Stimulated activated CD8-positive, alpha-beta memory T cell treated with anti-CD3 and anti-CD28 coated beads, Interleukin-15, amount 100 ng/mL, for 24 hours (primary cell): ENCODE measurements around the gene SACS.

Experiments
- DNase-seq: peaks from one replicate; pipeline ENCODE4 v3.0.0-alpha.2; 2020; ENCODE audit warnings: low read depth

Gene SACS, protein sequence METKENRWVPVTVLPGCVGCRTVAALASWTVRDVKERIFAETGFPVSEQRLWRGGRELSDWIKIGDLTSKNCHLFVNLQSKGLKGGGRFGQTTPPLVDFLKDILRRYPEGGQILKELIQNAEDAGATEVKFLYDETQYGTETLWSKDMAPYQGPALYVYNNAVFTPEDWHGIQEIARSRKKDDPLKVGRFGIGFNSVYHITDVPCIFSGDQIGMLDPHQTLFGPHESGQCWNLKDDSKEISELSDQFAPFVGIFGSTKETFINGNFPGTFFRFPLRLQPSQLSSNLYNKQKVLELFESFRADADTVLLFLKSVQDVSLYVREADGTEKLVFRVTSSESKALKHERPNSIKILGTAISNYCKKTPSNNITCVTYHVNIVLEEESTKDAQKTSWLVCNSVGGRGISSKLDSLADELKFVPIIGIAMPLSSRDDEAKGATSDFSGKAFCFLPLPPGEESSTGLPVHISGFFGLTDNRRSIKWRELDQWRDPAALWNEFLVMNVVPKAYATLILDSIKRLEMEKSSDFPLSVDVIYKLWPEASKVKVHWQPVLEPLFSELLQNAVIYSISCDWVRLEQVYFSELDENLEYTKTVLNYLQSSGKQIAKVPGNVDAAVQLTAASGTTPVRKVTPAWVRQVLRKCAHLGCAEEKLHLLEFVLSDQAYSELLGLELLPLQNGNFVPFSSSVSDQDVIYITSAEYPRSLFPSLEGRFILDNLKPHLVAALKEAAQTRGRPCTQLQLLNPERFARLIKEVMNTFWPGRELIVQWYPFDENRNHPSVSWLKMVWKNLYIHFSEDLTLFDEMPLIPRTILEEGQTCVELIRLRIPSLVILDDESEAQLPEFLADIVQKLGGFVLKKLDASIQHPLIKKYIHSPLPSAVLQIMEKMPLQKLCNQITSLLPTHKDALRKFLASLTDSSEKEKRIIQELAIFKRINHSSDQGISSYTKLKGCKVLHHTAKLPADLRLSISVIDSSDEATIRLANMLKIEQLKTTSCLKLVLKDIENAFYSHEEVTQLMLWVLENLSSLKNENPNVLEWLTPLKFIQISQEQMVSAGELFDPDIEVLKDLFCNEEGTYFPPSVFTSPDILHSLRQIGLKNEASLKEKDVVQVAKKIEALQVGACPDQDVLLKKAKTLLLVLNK (N-terminal part only)

DNA sequence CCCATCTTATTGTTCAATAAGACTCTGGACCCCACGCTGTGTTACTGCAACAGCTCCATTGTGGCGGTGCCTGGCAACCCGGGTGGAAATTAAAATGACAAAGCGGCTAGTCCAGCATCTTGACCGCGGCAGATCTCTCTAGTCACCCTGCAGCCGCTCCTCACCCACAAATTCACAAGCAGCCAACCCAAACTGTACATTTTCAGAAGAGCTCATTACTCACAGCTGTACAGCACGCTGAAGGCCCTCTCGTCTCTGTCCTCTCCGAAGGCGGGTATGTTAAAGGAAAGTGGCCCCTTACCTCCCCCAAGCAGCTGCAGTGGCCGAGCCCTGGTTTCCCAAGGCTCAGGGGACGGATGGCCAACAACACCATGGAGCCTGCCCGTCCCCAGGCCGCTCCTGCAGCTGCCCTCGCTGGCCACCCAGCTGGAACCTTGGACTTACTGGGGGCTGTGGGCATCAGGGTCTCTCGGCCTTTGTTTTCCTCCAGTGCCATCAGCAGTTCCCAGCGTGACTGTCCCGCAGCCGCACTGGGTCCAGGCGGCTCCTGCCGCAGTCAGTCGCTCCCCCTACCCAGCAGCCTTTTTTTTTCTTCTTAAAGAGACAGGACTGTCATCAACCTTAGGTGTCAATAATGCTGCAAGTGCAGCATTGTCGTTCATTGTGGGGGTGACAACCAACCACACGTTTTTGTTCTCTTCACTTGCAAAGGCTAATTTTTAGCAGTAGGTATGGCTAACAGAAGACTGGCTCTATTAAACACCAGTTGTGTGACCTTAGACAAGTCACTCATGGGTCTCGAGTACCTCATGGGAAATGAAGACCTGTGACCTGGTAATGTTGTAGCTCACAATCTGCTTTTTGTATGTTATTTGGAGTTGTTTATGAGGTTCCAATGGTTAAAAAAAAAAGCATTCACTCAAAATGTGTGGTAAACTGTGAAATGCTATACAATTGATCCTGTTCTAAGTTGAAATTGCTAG, at the start of gene SACS:
TSS of gene SACS (minus strand) at position 532 of the 983 bp plus-strand sequence. CDS start 22,463 bp downstream, outside the sequence.
- DNase-seq, result no peak

GRCh38 chr13:23480324-23480723, 46.8 kb upstream of the SACS start:
- no peak for DNase-seq

DNA sequence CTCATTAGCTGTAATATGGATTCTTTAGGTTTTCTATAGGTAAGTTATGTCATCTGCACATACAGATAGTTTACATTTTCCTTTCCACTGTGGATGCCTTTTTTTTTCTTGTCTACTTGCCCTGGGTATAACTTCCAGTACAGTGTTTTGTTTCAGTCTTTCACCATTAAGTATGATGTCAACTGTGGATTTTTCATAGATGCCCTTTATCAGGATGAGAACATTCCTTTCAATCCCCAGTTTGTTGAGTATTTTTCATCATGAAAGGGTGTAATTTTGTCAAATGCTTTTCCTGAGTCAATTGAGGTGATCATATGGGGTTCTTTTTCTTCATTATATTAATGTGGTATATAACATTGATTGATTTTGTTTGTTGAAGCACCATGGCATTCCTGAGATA, 43.6 kb upstream of the SACS start:
- no peak for DNase-seq

- no peak for DNase-seq
These were observed 39.7 kb upstream of the SACS start for GRCh38 chr13:23473221-23473620.

GRCh38 chr13:23472189-23472588, 38.7 kb upstream of the SACS start:
- no peak for DNase-seq

- no peak for DNase-seq
These were observed 37.5 kb upstream of the SACS start for GRCh38 chr13:23470790-23471614.

GRCh38 chr13:23469951-23470421, 36.5 kb upstream of the SACS start:
- DNase-seq, result no peak

DNA sequence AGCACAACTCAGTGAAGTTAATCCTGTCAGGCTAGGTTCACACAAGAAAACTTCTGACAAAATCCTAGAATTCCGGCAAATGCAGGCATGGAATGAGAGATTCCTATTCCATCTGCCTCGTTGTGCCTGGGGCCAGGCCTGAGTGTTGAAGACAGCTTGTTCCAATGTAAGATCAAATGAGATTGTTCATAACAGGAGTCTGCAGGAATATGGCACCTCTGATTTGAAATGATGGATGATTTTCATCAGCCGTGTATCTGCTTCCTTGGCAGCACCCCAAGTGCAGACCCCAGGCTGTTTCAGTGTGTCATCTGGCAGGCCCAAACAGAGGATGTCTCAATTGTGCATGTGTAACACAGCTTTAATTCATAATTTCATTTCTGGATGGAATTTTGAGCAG, 35.3 kb upstream of the SACS start:
- no peak for DNase-seq

DNA sequence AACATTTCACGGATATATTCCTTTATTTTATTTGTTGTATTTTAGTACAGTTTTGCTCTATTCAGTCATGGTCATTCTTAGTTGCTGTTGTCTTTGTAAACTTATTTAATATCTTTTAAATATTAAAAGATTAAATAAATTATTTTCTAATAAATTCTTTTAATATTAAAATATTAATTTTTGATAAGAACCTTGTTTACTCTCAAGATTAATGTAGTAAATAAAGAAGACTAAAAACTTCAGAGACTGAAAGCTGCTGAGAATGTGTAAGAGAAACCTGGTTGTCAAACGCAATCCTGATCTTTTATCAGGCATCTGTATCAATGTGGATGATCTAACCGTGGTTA, 34.4 kb upstream of the SACS start:
- DNase-seq, result no peak

DNA sequence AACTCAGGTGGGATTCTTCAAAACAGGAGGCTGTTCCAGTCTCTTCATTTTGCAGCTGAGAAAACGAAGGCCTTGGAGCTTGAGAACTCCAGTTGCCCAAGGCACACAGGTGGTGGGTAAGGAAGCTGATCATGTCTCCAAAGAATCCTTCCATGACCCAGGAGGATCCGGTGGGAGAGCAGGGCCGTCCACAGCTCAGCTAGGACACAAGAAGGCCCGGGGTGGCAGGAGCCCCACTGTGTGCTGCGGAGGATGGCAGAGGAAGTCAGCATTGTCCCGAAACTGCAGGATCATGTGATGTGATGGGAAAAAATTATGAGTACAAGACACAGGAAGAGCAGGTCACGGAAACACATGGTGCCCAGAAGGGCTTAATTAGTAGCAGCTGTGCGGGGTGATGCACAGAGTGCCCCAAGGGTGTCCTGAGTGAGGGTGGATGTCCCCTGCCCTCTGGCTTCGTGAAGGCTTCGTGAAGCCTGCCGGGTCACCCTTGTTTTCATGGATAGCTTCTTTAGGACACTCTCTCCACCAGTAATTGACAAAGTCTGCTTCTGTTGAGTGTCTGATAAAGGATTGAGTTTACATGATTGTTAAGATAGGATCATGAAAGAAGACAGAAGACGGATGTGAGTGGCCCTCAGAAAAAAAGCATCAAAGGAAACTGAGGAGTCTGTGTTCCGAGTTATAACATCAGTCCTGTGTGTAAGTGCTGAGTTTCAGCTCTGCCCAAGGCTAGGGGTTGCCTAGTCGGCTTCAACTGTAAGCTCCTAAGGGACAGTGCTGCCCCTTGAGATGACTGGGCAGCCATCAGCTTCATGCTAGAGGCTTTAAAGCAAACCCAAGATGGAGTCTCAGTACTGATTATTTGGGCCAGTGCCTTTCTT, 33.8 kb upstream of the SACS start:
- no peak for DNase-seq

GRCh38 chr13:23466144-23467002, 32.9 kb upstream of the SACS start:
- peak; percentile 25 for DNase-seq

- DNase-seq, result no peak
These were observed 30.2 kb upstream of the SACS start for GRCh38 chr13:23463661-23464060.

DNA sequence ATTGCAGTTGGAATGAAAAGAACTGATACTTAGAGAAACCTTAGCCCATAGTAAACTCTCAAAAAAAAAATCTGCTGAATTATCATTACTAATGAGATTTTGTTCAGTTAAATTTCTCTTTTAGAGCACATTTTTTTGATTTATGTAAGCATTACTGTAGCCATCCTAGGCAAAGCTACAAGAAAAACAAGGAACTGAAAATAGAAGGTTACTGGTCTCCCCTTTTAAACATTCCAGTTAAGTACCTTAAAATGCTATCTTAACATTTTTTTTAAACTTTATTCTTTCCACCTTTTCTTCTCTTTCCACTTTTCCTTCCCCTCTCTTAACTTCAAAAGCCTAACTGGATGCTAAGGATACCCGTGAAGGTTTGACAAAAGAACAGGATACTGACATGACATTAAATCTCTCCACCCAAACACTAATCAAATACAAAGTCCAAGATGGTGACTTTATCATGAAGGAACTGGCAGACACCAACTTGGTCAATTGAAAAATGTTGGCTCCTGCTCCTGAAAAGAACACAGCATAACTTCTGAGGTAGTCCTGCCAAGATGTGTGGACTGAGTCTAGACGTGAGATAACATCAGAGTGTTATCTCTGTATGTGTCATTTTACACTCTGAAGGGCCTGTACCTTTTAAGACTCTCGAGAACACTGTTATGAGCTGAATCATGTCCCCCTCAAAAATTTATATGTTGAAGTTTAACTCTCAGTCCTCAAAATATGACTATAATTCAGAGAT, 29.5 kb upstream of the SACS start:
- DNase-seq, result no peak

DNA sequence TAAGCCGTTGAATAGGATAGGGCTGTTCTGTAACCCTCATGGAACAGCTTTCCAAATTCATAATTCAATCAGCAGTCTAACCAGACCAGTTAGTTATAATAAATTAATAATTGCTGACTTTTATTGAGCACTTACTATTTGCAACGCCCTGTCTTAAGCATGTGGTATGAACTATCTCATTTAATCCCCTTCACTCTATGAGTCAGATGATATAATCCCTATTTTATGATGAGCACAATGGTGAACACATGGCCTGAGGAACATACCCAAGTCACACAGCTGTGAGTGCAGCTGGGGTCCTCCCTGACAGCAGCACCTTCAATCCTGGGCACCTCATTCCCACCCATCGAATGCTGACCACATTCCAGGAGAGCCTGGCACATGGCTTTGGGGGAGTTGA, 28.0 kb upstream of the SACS start:
- no peak for DNase-seq

DNA sequence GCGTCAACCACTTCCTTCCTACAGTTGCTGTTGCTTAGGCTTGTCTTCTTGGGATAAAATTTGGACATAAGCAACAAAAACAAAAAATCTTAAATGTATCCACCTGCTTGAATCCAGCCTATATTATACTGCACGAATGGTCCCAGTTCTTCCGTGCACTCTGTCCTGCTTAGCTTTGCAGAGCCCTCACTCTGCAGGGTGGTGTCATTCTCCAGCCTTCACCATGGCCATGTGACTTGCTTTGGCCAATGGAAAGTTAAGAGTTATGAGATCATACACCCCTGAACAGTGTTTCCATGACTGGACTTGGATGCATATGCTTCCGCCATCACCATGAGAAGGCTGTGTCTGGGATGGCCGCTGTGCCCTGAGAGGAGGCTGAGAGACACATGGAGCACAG, 27.4 kb upstream of the SACS start:
- no peak for DNase-seq

DNA sequence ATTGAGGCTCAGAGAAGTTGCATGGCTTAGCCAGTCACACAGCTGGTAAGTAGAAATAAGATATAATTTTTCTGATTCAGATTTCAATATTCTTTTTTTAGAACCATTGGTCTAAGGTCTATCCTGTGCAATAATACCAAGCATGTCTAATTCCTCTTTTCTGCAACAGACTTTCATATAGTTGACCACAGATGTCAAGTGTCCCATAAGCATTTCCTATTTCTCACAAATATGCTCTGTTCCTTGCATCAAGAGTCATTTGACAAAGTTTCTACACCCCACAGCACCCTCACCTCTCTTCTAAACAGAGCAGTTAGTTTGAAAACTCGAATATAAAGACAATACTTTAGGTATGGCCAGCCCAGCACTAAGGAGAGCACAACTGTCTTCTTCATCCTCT, 26.8 kb upstream of the SACS start:
- DNase-seq, result no peak

DNA sequence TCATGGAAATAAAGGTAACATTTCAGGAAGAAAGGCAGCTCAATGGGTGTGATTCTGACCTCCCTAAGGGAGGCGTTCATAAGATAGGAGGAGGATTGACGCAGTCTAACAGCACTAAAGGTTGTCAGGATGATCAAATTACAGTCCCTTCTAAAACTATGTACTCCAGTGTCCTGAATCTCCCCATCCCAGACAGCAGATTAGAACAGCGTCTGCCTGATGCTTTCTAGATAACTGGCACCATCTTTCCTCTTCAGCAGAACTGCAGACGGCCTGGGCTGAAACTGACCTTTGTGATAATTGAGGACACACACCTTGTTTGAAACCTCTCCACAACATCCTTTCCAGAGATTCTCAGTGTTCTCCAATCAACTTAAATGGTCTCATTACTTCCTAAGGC, 25.5 kb upstream of the SACS start:
- no peak for DNase-seq
